IMR-90 (cell line): ENCODE results near the gene IGSF3. TPM values are rescaled to one million over a fixed set of nuclear protein-coding genes. Genes with fewer than 3 reads are reported as not detected.

Source experiments
- ATAC-seq: fragments of 200-7000 bp; cut with Tn5 transposase; 2 replicates; pipeline ENCODE4 v1.9.1; 2020; ENCODE audit warnings: low read depth, mild to moderate bottlenecking, moderate library complexity
- BruUV-seq: library from RNA; stranded (reverse); fragments of 400-500 nt; replicated peaks from 2 replicates; lab custom pipeline; 2021; lab: Mats Ljungman, UMichigan
- CTCF ChIA-PET: fragments of 300-600 bp; formaldehyde crosslinking; extraction: SDS; loops from one replicate; lab custom pipeline; 2021; ENCODE audit warnings: antibody characterized with exemption; lab: Yijun Ruan, JAX
- POLR2A ChIA-PET: fragments of 300-600 bp; sonication (Branson Sonifier 250); formaldehyde crosslinking; loops from one replicate; lab custom pipeline; 2022; ENCODE audit warnings: antibody characterized with exemption; ENCODE audit not compliant: unreplicated experiment; lab: Charles Lee
- DNase-seq: peaks from one replicate; pipeline ENCODE4 v3.0.0; 2013
- H2AFZ ChIP-seq: replicated peaks from 2 replicates; pipeline ENCODE3; 2013; ENCODE audit warnings: low read length, mild to moderate bottlenecking; ENCODE audit not compliant: poor library complexity
- H2AK5ac ChIP-seq: 2 replicates; pipeline ENCODE4 v1.6.1; 2013; ENCODE audit warnings: low read depth, low read length, inconsistent platforms
- H2AK9ac ChIP-seq: replicated peaks from 2 replicates; pipeline ENCODE3; 2013; ENCODE audit warnings: mild to moderate bottlenecking, low read depth, low read length, moderate library complexity; ENCODE audit not compliant: poor library complexity
- H2BK120ac ChIP-seq: 2 replicates; pipeline ENCODE4 v1.6.1; 2013; ENCODE audit warnings: low read depth, low read length, inconsistent platforms
- H2BK15ac ChIP-seq: 3 replicates; pipeline ENCODE4 v1.6.1; 2013; ENCODE audit warnings: low read depth, low read length, inconsistent platforms
- H2BK20ac ChIP-seq: 2 replicates; pipeline ENCODE4 v1.6.1; 2013; ENCODE audit warnings: low read depth, mild to moderate bottlenecking, inconsistent platforms, low read length, moderate library complexity
- H2BK5ac ChIP-seq: 2 replicates; pipeline ENCODE4 v1.6.1; 2013; ENCODE audit warnings: mild to moderate bottlenecking, low read depth, low read length, inconsistent platforms; ENCODE audit not compliant: poor library complexity, severe bottlenecking
- H3K14ac ChIP-seq: replicated peaks from 2 replicates; pipeline ENCODE4 v1.6.1; 2013; ENCODE audit warnings: low read depth, low read length, inconsistent platforms
- H3K18ac ChIP-seq: 2 replicates; pipeline ENCODE4 v1.6.1; 2013; ENCODE audit warnings: low read depth, low read length, control low read depth
- H3K23ac ChIP-seq: 2 replicates; pipeline ENCODE4 v1.6.1; 2013; ENCODE audit warnings: low read depth, low read length, inconsistent platforms
- H3K27ac ChIP-seq: 2 replicates; pipeline ENCODE4 v1.5.1; 2013; ENCODE audit warnings: mild to moderate bottlenecking, control low read depth, low read length; ENCODE audit not compliant: insufficient read depth
- H3K27me3 ChIP-seq: 2 replicates; pipeline ENCODE4 v1.6.1; 2013; ENCODE audit warnings: low read length; ENCODE audit not compliant: control insufficient read depth, insufficient read depth
- H3K36me3 ChIP-seq: 2 replicates; pipeline ENCODE4 v1.6.1; 2013; ENCODE audit warnings: low read length, mixed read lengths; ENCODE audit not compliant: control insufficient read depth, insufficient read depth
- H3K4ac ChIP-seq: 2 replicates; pipeline ENCODE4 v1.6.1; 2013; ENCODE audit warnings: low read depth, low read length, inconsistent platforms
- H3K4me1 ChIP-seq: 2 replicates; pipeline ENCODE4 v1.6.1; 2013; ENCODE audit warnings: low read length, mixed read lengths; ENCODE audit not compliant: control insufficient read depth, insufficient read depth
- H3K4me2 ChIP-seq: 2 replicates; pipeline ENCODE4 v1.6.1; 2013; ENCODE audit warnings: low read depth, mild to moderate bottlenecking, control low read depth, low read length, moderate library complexity
- H3K4me3 ChIP-seq: 2 replicates; pipeline ENCODE4 v1.5.1; 2013; ENCODE audit warnings: low read depth, mild to moderate bottlenecking, control low read depth, low read length, moderate library complexity; ENCODE audit not compliant: insufficient read depth
- H3K56ac ChIP-seq: 2 replicates; pipeline ENCODE4 v1.6.1; 2013; ENCODE audit warnings: low read length, inconsistent platforms; ENCODE audit not compliant: insufficient read depth; ENCODE audit errors: extremely low read depth
- H3K79me1 ChIP-seq, 2 experiments: 2 replicates each; pipeline ENCODE4 v1.6.1; 2013; ENCODE audit warnings: low read length in 2 of 2, inconsistent platforms in 1 of 2, low read depth in 1 of 2
- H3K9ac ChIP-seq: 2 replicates; pipeline ENCODE4 v1.6.1; 2013; ENCODE audit warnings: low read depth, low read length, control low read depth
- H3K9me1 ChIP-seq: 2 replicates; pipeline ENCODE4 v1.6.1; 2013; ENCODE audit warnings: low read length, inconsistent platforms; ENCODE audit not compliant: insufficient read depth
- H3K9me3 ChIP-seq: 2 replicates; pipeline ENCODE4 v1.6.1; 2013; ENCODE audit warnings: low read length; ENCODE audit not compliant: control insufficient read depth, insufficient read depth
- H4K20me1 ChIP-seq: 2 replicates; pipeline ENCODE4 v1.6.1; 2013; ENCODE audit warnings: low read length, inconsistent platforms; ENCODE audit not compliant: insufficient read depth
- H4K5ac ChIP-seq: 2 replicates; pipeline ENCODE4 v1.6.1; 2013; ENCODE audit warnings: mild to moderate bottlenecking, low read depth, low read length, control low read depth
- H4K8ac ChIP-seq, 2 experiments: 2 replicates each; pipeline ENCODE4 v1.6.1; 2013; ENCODE audit warnings: low read depth in 2 of 2, low read length in 2 of 2, control low read depth in 1 of 2, inconsistent platforms in 1 of 2
- H4K91ac ChIP-seq: 2 replicates; pipeline ENCODE4 v1.6.1; 2013; ENCODE audit warnings: low read depth, low read length, inconsistent platforms; ENCODE audit not compliant: insufficient read depth
- FOS ChIP-seq: fragments of 150-350 bp; IDR thresholded peaks from 2 replicates; pipeline ENCODE4 v1.6.1; 2016; ENCODE audit warnings: low read depth, low read length
- MAFK ChIP-seq: IDR thresholded peaks from 2 replicates; pipeline ENCODE4 v1.6.1; 2012; ENCODE audit warnings: low read depth, low read length, improper control_type of control experiment
- MAZ ChIP-seq: IDR thresholded peaks from 2 replicates; pipeline ENCODE4 v1.6.1; 2012; ENCODE audit warnings: low read depth, mild to moderate bottlenecking, low read length, improper control_type of control experiment, moderate library complexity, borderline replicate concordance
- MXI1 ChIP-seq: IDR thresholded peaks from 2 replicates; pipeline ENCODE4 v1.6.1; 2012; ENCODE audit warnings: low read depth, mild to moderate bottlenecking, low read length, moderate library complexity, borderline replicate concordance
- RAD21 ChIP-seq: IDR thresholded peaks from 2 replicates; pipeline ENCODE4 v1.6.1; 2012; ENCODE audit warnings: low read length, improper control_type of control experiment
- RCOR1 ChIP-seq: IDR thresholded peaks from 2 replicates; pipeline ENCODE4 v1.6.1; 2012; ENCODE audit warnings: mild to moderate bottlenecking, low read length, improper control_type of control experiment; ENCODE audit not compliant: insufficient replicate concordance
- RFX5 ChIP-seq: IDR thresholded peaks from 2 replicates; pipeline ENCODE4 v1.8.0; 2012; ENCODE audit warnings: low read depth, mild to moderate bottlenecking, low read length, moderate library complexity
- SMC3 ChIP-seq: fragments of 150-350 bp; IDR thresholded peaks from 2 replicates; pipeline ENCODE4 v1.6.1; 2016; ENCODE audit warnings: low read depth, mild to moderate bottlenecking, antibody characterized with exemption, low read length, moderate library complexity
- WGBS, 2 experiments: methylation state at CpG; one replicate each; pipeline versions ENCODE4 v1.1.5 to v1.1.7; 2013; ENCODE audit warnings: missing lambda C conversion rate in 2 of 2; ENCODE audit not compliant: insufficient read length in 1 of 2; ENCODE audit errors: extremely low coverage in 2 of 2; 5-methylcytosine and 5-hydroxymethylcytosine counted together
- dilution Hi-C: fragments of 300-500 bp; cut with HindIII; formaldehyde crosslinking; loops from one replicate; pipeline ENCODE4 v1.14.3; 2018; ENCODE audit warnings: low sequenced_read_pairs; ENCODE audit not compliant: unreplicated experiment
- in situ Hi-C: fragments of 300-500 bp; cut with MboI; formaldehyde crosslinking; loops from 3 replicates; pipeline ENCODE4 v1.14.3; 2019; ENCODE audit warnings: low sequenced_read_pairs, inconsistent platforms, mixed read lengths
- intact Hi-C: fragments of 100-400 bp; cut with micrococcal nuclease; formaldehyde crosslinking; loops from 2 replicates; pipeline ENCODE4 v1.10.0; 2022
- polyA plus RNA-seq, 3 experiments: library from polyadenylated mRNA; depleted of rRNA; stranded (reverse); fragments of >200 nt; gene quantifications; 2 replicates each; pipeline ENCODE4 v1.2.3, GENCODE V29; 2012; ENCODE audit warnings: low replicate concordance in 1 of 3
- total RNA-seq: library from RNA; depleted of rRNA; stranded (reverse); fragments of >200 nt; gene quantifications from 2 replicates; pipeline ENCODE4 v1.2.3, GENCODE V29; 2012
- TF ChIP-seq, protein P1 (sequence below): conservative IDR thresholded peaks from 2 replicates; pipeline ENCODE4 v1.5.1; 2012; ENCODE audit warnings: mild to moderate bottlenecking, low read depth, low read length, improper control_type of control experiment
- TF ChIP-seq, protein P2 (sequence below): fragments of 150-350 bp; IDR thresholded peaks from 2 replicates; pipeline ENCODE4 v1.6.1; 2016; ENCODE audit warnings: low read depth, mild to moderate bottlenecking, low read length, moderate library complexity, borderline replicate concordance
- TF ChIP-seq, protein P3 (sequence below): fragments of 150-350 bp; IDR thresholded peaks from 2 replicates; pipeline ENCODE4 v1.6.1; 2017; ENCODE audit warnings: mild to moderate bottlenecking, antibody characterized with exemption, low read length, low read depth

IGSF3 gene
- total and polyA plus RNA-seq, 2 of the 4 experiments (the other 2 are of a cell fraction): under 0.01 to 0.02 TPM

DNA sequence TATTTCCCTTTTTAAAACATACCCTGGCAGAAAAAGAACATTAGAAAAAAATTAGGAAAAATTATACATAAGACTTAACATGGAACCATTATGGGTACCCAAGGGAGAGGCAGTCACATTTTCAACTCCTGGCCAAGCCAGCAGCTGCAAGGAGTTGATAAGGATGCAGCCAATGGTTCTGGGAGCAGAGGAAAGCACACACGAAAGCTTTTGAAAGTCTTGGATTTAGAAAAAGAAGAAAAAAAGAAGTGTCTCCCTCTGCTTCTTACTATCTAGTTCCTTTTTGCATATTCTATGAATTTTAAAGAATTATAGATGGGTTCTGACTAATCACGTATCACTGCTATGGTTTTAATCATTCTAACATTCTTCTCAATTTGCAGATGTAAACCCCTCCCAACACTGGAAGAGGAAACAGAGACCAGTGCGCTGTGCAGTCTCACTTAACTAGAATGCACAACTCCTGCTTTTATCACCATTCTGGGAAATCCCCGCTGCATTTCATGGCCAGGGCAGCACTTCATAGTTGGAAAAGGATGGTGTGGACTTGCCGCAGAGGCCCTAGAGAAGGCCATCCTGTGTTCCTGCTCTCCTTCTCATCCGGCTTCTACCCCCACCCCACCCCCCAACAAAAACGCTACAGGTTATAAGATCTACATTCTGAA lies 94.0 kb downstream of the IGSF3 start (continued):
- no peak for TF ChIP-seq RCOR1

DNA sequence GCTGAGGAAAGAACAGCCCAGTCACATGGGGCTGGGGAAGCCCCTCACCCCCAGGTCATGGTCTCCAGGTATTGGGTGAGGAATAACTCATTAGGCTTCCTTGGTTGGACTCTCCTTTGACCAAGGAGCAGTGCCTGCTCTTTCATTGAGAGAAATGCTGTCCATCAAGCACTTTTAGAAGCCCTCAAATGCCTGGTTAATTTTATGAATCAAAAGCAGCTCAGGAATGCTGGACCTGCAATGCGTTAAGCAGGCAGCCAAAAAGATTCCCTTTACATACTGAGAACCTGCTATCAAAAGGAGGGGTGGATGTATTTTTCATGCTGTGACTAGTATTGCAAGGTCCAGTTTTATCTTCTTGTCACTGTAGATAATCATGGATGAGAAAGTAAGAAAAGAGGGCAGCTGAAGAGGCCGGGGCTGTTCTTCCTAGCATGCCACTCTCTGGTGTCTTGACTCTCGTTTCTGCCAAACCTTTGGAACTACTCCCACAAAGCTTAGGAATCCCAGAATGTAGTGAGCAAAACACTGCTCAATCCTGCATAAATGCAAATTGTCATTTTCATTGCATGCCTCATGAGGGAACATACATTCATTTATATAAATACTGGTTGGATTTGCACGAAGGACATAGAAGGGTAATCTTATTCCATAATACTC lies 94.6 kb downstream of the IGSF3 start:
- no peak overlapping the region for H3K4me2 ChIP-seq
- no peak overlapping the region for H4K8ac ChIP-seq
- H3K23ac ChIP-seq: no peak overlapping the region
- no peak overlapping the region for H2AK5ac ChIP-seq
- H4K5ac ChIP-seq: no peak overlapping the region
- no TSS peak for BruUV-seq
- H2BK5ac ChIP-seq: no peak overlapping the region
- H4K20me1 ChIP-seq: no peaks in the 10 kb centered on the region
- H2BK120ac ChIP-seq: no peak overlapping the region
- intact Hi-C loops: loop anchor here (10.0 kb wide), 1 partner anchor 438 kb away; no protein-coding TSS in a partner anchor
- DNase-seq: no peak
- H3K4me1 ChIP-seq: peaks cover 2% of the 10 kb centered on the region; the same call in 1 of the 2 replicates
- H3K27me3 ChIP-seq: peaks cover 24% of the 10 kb centered on the region
- H3K9ac ChIP-seq: no peak overlapping the region
- H3K36me3 ChIP-seq: no peaks in the 10 kb centered on the region
- H2BK15ac ChIP-seq: no peak overlapping the region
- H2AFZ ChIP-seq: no peak overlapping the region
- no peak overlapping the region for H2AK9ac ChIP-seq
- H3K9me1 ChIP-seq: peaks cover 5% of the 10 kb centered on the region; the same call in 1 of the 2 replicates
- no peaks in the 10 kb centered on the region for H3K9me3 ChIP-seq
- no peak overlapping the region for H3K27ac ChIP-seq
- no peak overlapping the region for H4K91ac ChIP-seq
- no peak overlapping the region for H3K4me3 ChIP-seq
- WGBS, 2 experiments: no CpG with 5 or more reads among the region's 4 CpGs
- H2BK20ac ChIP-seq: no peak overlapping the region
- ChIA-PET POLR2A (no interaction called here), CTCF (interaction anchor here (1.4 kb wide), 1 partner anchor 24 kb away, joined by 3 read pairs; no protein-coding TSS in a partner anchor)
- no peak overlapping the region for H3K18ac ChIP-seq
- dilution Hi-C loops: no loop called here
- H3K79me1 ChIP-seq: no peaks in the 10 kb centered on the region
- H3K14ac ChIP-seq: no peak overlapping the region
- no peak for ATAC-seq
- in situ Hi-C loops: no loop called here
- H3K56ac ChIP-seq: no peak overlapping the region
- no peak overlapping the region for H3K4ac ChIP-seq
- TF ChIP-seq MXI1 (no peak), RFX5 (no peak), RAD21 (no peak), RCOR1 (no peak), MAZ (no peak), MAFK (no peak), FOS (no peak), SMC3 (no peak)
- TF ChIP-seq, protein P1, sequence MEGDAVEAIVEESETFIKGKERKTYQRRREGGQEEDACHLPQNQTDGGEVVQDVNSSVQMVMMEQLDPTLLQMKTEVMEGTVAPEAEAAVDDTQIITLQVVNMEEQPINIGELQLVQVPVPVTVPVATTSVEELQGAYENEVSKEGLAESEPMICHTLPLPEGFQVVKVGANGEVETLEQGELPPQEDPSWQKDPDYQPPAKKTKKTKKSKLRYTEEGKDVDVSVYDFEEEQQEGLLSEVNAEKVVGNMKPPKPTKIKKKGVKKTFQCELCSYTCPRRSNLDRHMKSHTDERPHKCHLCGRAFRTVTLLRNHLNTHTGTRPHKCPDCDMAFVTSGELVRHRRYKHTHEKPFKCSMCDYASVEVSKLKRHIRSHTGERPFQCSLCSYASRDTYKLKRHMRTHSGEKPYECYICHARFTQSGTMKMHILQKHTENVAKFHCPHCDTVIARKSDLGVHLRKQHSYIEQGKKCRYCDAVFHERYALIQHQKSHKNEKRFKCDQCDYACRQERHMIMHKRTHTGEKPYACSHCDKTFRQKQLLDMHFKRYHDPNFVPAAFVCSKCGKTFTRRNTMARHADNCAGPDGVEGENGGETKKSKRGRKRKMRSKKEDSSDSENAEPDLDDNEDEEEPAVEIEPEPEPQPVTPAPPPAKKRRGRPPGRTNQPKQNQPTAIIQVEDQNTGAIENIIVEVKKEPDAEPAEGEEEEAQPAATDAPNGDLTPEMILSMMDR: no peak
- TF ChIP-seq, protein P2, sequence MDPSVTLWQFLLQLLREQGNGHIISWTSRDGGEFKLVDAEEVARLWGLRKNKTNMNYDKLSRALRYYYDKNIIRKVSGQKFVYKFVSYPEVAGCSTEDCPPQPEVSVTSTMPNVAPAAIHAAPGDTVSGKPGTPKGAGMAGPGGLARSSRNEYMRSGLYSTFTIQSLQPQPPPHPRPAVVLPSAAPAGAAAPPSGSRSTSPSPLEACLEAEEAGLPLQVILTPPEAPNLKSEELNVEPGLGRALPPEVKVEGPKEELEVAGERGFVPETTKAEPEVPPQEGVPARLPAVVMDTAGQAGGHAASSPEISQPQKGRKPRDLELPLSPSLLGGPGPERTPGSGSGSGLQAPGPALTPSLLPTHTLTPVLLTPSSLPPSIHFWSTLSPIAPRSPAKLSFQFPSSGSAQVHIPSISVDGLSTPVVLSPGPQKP: no peak
- TF ChIP-seq, protein P3, sequence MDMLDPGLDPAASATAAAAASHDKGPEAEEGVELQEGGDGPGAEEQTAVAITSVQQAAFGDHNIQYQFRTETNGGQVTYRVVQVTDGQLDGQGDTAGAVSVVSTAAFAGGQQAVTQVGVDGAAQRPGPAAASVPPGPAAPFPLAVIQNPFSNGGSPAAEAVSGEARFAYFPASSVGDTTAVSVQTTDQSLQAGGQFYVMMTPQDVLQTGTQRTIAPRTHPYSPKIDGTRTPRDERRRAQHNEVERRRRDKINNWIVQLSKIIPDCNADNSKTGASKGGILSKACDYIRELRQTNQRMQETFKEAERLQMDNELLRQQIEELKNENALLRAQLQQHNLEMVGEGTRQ: no peak
